NB4 (cell line): ENCODE results near the gene TXNRD2.

Source experiments
- DNase-seq: peaks from one replicate; pipeline ENCODE4 v3.0.0; 2010; ENCODE audit warnings: low read depth
- H3K4me3 ChIP-seq: one replicate; pipeline ENCODE4 v1.5.1; 2011; ENCODE audit warnings: mild to moderate bottlenecking, low read depth, low read length, moderate library complexity
- MYC ChIP-seq: IDR thresholded peaks from 2 replicates; pipeline ENCODE4 v1.6.1; 2011; ENCODE audit warnings: low read depth, low read length
- POLR2A ChIP-seq: IDR thresholded peaks from 2 replicates; pipeline ENCODE4 v1.6.1; 2011; ENCODE audit warnings: mild to moderate bottlenecking; ENCODE audit not compliant: insufficient read length; ENCODE audit errors: extremely low read depth
- TF ChIP-seq, protein P1 (sequence below): IDR thresholded peaks from 2 replicates; pipeline ENCODE4 v1.6.1; 2011; ENCODE audit warnings: low read depth, low read length
- TF ChIP-seq, protein P2 (sequence below): IDR thresholded peaks from one replicate; pipeline ENCODE4 v1.5.1; 2012; ENCODE audit warnings: low read depth, low read length

Gene TXNRD2

DNA sequence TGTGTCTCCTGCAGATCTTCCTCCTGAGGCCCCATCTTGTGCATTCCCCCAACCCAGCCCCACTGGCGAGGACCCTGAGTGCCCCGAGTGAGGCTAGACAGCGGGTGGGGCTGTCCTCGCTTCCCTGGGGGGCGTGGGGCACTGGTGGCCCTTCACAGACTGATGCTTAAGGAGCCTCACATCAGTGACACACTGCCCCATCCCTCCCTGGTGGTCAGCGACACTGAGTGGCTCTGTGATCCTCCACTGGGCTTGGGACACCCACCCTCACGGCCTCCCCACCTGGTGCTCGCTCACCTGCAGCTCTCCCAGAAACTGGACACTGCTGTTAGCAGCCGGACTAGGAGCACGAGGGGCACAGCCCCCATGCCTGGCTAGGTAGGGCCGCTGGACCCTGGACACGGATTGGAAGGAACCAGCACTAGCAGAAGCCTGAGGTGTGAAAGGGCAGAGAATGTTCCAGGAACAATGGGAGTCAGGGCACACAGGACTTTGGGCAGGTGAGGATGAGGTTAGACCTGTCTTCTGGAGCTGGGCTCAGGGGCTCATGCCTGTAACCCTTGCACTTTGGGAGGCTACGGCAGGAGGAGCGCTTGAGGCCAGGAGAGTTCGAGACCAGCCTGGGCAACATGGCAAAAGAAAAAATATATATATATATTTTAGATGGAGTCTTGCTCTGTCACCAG is 23.2 kb upstream of the TXNRD2 start:
- no peak for DNase-seq
- no peak overlapping the region for H3K4me3 ChIP-seq
- TF ChIP-seq POLR2A (no peak), MYC (no peak)
- TF ChIP-seq, protein P1, sequence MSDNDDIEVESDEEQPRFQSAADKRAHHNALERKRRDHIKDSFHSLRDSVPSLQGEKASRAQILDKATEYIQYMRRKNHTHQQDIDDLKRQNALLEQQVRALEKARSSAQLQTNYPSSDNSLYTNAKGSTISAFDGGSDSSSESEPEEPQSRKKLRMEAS, result no peak
- TF ChIP-seq, protein P2, sequence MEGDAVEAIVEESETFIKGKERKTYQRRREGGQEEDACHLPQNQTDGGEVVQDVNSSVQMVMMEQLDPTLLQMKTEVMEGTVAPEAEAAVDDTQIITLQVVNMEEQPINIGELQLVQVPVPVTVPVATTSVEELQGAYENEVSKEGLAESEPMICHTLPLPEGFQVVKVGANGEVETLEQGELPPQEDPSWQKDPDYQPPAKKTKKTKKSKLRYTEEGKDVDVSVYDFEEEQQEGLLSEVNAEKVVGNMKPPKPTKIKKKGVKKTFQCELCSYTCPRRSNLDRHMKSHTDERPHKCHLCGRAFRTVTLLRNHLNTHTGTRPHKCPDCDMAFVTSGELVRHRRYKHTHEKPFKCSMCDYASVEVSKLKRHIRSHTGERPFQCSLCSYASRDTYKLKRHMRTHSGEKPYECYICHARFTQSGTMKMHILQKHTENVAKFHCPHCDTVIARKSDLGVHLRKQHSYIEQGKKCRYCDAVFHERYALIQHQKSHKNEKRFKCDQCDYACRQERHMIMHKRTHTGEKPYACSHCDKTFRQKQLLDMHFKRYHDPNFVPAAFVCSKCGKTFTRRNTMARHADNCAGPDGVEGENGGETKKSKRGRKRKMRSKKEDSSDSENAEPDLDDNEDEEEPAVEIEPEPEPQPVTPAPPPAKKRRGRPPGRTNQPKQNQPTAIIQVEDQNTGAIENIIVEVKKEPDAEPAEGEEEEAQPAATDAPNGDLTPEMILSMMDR, result no peak

GRCh38 chr22:19963863-19964642 is 22.4 kb upstream of the TXNRD2 start:
- TF ChIP-seq, protein P1, result no peak
- no peak for TF ChIP-seq POLR2A
- TF ChIP-seq, protein P2, result no peak
- no peak for TF ChIP-seq MYC
- DNase-seq, result no peak
- H3K4me3 ChIP-seq, result no peak overlapping the region

- DNase-seq, result peak; percentile 46
- no peak overlapping the region for H3K4me3 ChIP-seq
- TF ChIP-seq, protein P1, result no peak
- no peak for TF ChIP-seq POLR2A
- TF ChIP-seq, protein P2, result no peak
- no peak for TF ChIP-seq MYC
Observed at GRCh38 chr22:19962909-19963806, 21.5 kb upstream of the TXNRD2 start.

DNA sequence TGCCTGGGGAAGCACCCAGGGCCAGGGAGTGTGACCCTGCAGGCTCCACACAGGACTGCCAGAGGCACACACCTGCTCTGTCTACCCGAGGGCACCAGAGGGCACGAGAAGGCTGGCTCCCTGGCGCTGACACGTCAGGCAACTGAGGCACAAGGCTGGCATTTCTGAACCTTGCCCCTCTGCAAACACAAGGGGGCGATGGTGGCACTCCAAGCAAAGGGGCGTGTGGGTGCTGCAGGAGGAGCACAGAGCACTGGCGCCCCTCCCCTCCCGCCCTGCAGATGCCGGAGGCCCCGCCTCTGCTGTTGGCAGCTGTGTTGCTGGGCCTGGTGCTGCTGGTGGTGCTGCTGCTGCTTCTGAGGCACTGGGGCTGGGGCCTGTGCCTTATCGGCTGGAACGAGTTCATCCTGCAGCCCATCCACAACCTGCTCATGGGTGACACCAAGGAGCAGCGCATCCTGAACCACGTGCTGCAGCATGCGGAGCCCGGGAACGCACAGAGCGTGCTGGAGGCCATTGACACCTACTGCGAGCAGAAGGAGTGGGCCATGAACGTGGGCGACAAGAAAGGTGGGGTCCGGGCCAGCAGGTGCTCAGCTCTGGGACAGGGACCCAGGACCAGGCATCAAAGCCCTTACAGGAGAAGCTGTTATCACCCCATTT is 20.8 kb upstream of the TXNRD2 start:
- TF ChIP-seq, protein P2, result peak; percentile 57
- no peak for TF ChIP-seq MYC
- TF ChIP-seq, protein P1, result no peak
- TF ChIP-seq POLR2A, result no peak
- DNase-seq, result peak; percentile 70
- no peak overlapping the region for H3K4me3 ChIP-seq

DNA sequence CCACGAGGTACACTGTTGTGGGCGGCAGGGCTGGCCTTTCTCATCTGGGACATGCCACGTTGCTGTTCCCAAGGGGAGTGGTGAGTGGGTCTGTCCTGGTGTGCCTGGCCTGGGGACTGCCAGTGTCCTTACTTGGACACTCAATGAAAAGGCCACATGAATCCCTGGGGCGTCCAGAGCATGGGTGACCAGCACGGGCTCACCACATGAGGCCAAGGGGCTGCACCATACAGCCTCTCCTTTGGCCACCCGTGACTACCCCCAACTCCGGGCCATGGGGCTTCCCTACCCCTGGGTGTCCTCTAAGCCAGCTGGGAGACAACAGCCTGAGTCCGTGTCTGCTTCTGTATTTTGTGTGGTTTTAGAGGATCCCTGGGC is 20.2 kb upstream of the TXNRD2 start:
- DNase-seq, result no peak
- no peak overlapping the region for H3K4me3 ChIP-seq
- TF ChIP-seq, protein P2, result no peak
- no peak for TF ChIP-seq POLR2A
- TF ChIP-seq, protein P1, result no peak
